HCT116 (cell line): ENCODE measurements around the gene PSRC1. TPM values are rescaled to one million over a fixed set of nuclear protein-coding genes. Genes with fewer than 3 reads are reported as not detected.

ENCODE experiments used
- ATAC-seq: fragments of 200-7000 bp; cut with Tn5 transposase; 2 replicates; pipeline ENCODE4 v1.9.1; 2020; ENCODE audit warnings: mild to moderate bottlenecking, moderate library complexity
- BruUV-seq: library from RNA; stranded (reverse); fragments of 400-500 nt; replicated peaks from 2 replicates; lab custom pipeline; 2021; lab: Mats Ljungman, UMichigan
- CTCF ChIA-PET: fragments of 300-600 bp; sonication (Branson Sonifier 250); formaldehyde crosslinking; loops from one replicate; lab custom pipeline; 2021; ENCODE audit warnings: antibody characterized with exemption; lab: Charles Lee
- POLR2A ChIA-PET: fragments of 300-600, 350-600 bp; sonication (Branson Sonifier 250); formaldehyde crosslinking; loops from one replicate; lab custom pipeline; 2021; ENCODE audit warnings: antibody characterized with exemption; lab: Charles Lee
- RAD21 ChIA-PET, 2 experiments: fragments of 300-600 bp; sonication (Branson Sonifier 250); formaldehyde crosslinking; loops; one replicate each; lab custom pipeline; 2023; ENCODE audit warnings: low total read pairs in 2 of 2; ENCODE audit not compliant: uncharacterized antibody in 2 of 2, unreplicated experiment in 2 of 2, low non-redundant PET in 1 of 2; lab: Charles Lee
- DNase-seq: peaks from one replicate; pipeline ENCODE4 v3.0.0-alpha.2; 2010; ENCODE audit warnings: low read depth, low spot score
- H2AFZ ChIP-seq: fragments of 200-600 bp; shearing (Covaris generic), sonication (generic); 2 replicates; pipeline ENCODE4 v1.6.1; 2017; ENCODE audit warnings: low read depth, mixed run types, mixed read lengths, antibody characterized with exemption, low read length; ENCODE audit not compliant: poor library complexity, severe bottlenecking
- H3K27ac ChIP-seq: 2 replicates; pipeline ENCODE4 v1.5.1; 2012; ENCODE audit warnings: low read depth, low read length
- H3K27me3 ChIP-seq: fragments of 200-600 bp; sonication (generic); 2 replicates; pipeline ENCODE4 v1.6.1; 2016; ENCODE audit warnings: mixed run types, low read length, mixed read lengths; ENCODE audit not compliant: insufficient read depth
- H3K36me3 ChIP-seq, 2 experiments: fragments of 200-500 bp in 1 of 2; fragments of 200-600 bp in 1 of 2; sonication (Bioruptor generic) in 1 of 2; sonication (generic) in 1 of 2; 2 replicates each; pipeline versions ENCODE4 v1.5.1 to v1.6.1; 2014 to 2016; ENCODE audit warnings: low read length in 2 of 2, inconsistent platforms in 1 of 2, mixed read lengths in 1 of 2, mixed run types in 1 of 2; ENCODE audit not compliant: insufficient read depth in 2 of 2, control insufficient read depth in 1 of 2
- H3K4me1 ChIP-seq, 2 experiments: fragments of 200-600 bp in 1 of 2; sonication (generic) in 1 of 2; 2 replicates each; pipeline versions ENCODE4 v1.5.1 to v1.6.1; 2012 to 2017; ENCODE audit warnings: low read length in 2 of 2, inconsistent platforms in 1 of 2, mild to moderate bottlenecking in 1 of 2, mixed read lengths in 1 of 2, mixed run types in 1 of 2, moderate library complexity in 1 of 2; ENCODE audit not compliant: insufficient read depth in 2 of 2, control insufficient read depth in 1 of 2
- H3K4me2 ChIP-seq: fragments of 200-600 bp; sonication (generic); 2 replicates; pipeline ENCODE4 v1.6.1; 2017; ENCODE audit warnings: mixed run types, low read length, mixed read lengths
- H3K4me3 ChIP-seq, 2 experiments: fragments of 200-600 bp in 1 of 2; sonication (generic) in 1 of 2; replicated peaks in 1 of 2; 2 replicates each; pipeline ENCODE4 v1.5.1; 2011 to 2016; ENCODE audit warnings: low read length in 2 of 2, control low read depth in 1 of 2, low read depth in 1 of 2, mild to moderate bottlenecking in 1 of 2, mixed read lengths in 1 of 2, mixed run types in 1 of 2
- H3K79me2 ChIP-seq: fragments of 200-600 bp; sonication (generic); 2 replicates; pipeline ENCODE4 v1.6.1; 2017; ENCODE audit warnings: mild to moderate bottlenecking, mixed run types, low read length, moderate library complexity, mixed read lengths; ENCODE audit not compliant: insufficient read depth
- H3K9ac ChIP-seq: fragments of 200-600 bp; sonication (generic); 2 replicates; pipeline ENCODE4 v1.6.1; 2016; ENCODE audit warnings: low read length, mixed read lengths
- H3K9me2 ChIP-seq: fragments of 200-600 bp; sonication (generic), shearing (Covaris generic); 2 replicates; pipeline ENCODE4 v1.6.1; 2017; ENCODE audit warnings: mixed run types, mild to moderate bottlenecking, moderate library complexity; ENCODE audit not compliant: insufficient read depth
- H3K9me3 ChIP-seq, 2 experiments: fragments of 200-500 bp in 1 of 2; fragments of 200-600 bp in 1 of 2; sonication (Bioruptor generic) in 1 of 2; sonication (generic) in 1 of 2; 2 replicates each; pipeline ENCODE4 v1.6.1; 2014 to 2017; ENCODE audit warnings: low read length in 2 of 2, mixed read lengths in 2 of 2, inconsistent platforms in 1 of 2, low read depth in 1 of 2, mild to moderate bottlenecking in 1 of 2, mixed run types in 1 of 2, moderate library complexity in 1 of 2; ENCODE audit not compliant: control insufficient read depth in 1 of 2, insufficient read depth in 1 of 2
- H4K20me1 ChIP-seq: fragments of 200-600 bp; sonication (generic), shearing (Covaris generic); 2 replicates; pipeline ENCODE4 v1.6.1; 2017; ENCODE audit warnings: mixed run types, mild to moderate bottlenecking, moderate library complexity; ENCODE audit not compliant: insufficient read depth
- CBX3 ChIP-seq: IDR thresholded peaks from 2 replicates; pipeline ENCODE4 v1.6.1; 2012; ENCODE audit warnings: low read depth
- EGR1 ChIP-seq: IDR thresholded peaks from 2 replicates; pipeline ENCODE4 v1.6.1; 2012; ENCODE audit warnings: low read depth
- ELF1 ChIP-seq: IDR thresholded peaks from 2 replicates; pipeline ENCODE4 v1.6.1; 2012; ENCODE audit warnings: low read depth, borderline replicate concordance
- EZH2 ChIP-seq: fragments of 200-600 bp; sonication (generic); IDR thresholded peaks from 2 replicates; pipeline ENCODE4 v1.6.1; 2017; ENCODE audit warnings: antibody characterized with exemption, mixed run types
- EZH2phosphoT487 ChIP-seq: fragments of 200-600 bp; IDR thresholded peaks from 2 replicates; pipeline ENCODE4 v1.6.1; 2018; ENCODE audit warnings: antibody characterized with exemption, borderline replicate concordance
- FOSL1 ChIP-seq: IDR thresholded peaks from 2 replicates; pipeline ENCODE4 v1.6.1; 2012; ENCODE audit warnings: low read depth
- JUND ChIP-seq: IDR thresholded peaks from 2 replicates; pipeline ENCODE4 v1.6.1; 2012
- POLR2A ChIP-seq: IDR thresholded peaks from 2 replicates; pipeline ENCODE4 v1.7.0; 2011; ENCODE audit warnings: borderline replicate concordance; ENCODE audit not compliant: insufficient read depth, insufficient read length; ENCODE audit errors: extremely low read depth
- RAD21 ChIP-seq: IDR thresholded peaks from 2 replicates; pipeline ENCODE4 v1.6.1; 2012; ENCODE audit warnings: low read depth, mild to moderate bottlenecking
- SP1 ChIP-seq: IDR thresholded peaks from 2 replicates; pipeline ENCODE4 v1.6.1; 2012; ENCODE audit warnings: low read depth
- SRF ChIP-seq: IDR thresholded peaks from 2 replicates; pipeline ENCODE4 v1.6.1; 2012; ENCODE audit warnings: low read depth
- YY1 ChIP-seq: IDR thresholded peaks from 2 replicates; pipeline ENCODE4 v1.6.1; 2011; ENCODE audit warnings: low read length, low read depth, moderate library complexity, mild to moderate bottlenecking; ENCODE audit not compliant: insufficient replicate concordance; ENCODE audit errors: extremely low read depth
- ZBTB33 ChIP-seq: IDR thresholded peaks from 2 replicates; pipeline ENCODE4 v1.6.1; 2011; ENCODE audit warnings: mild to moderate bottlenecking, low read length, moderate library complexity; ENCODE audit not compliant: insufficient replicate concordance; ENCODE audit errors: extremely low read depth
- ZFX ChIP-seq: fragments of 450-650 bp; IDR thresholded peaks from 2 replicates; pipeline ENCODE4 v1.6.1; 2017
- ZNF274 ChIP-seq: fragments of 200-500 bp; sonication (Bioruptor generic); IDR thresholded peaks from 2 replicates; pipeline ENCODE4 v1.6.1; 2014; ENCODE audit warnings: mild to moderate bottlenecking, low read depth, low read length, inconsistent platforms
- intact Hi-C: fragments of 100-400 bp; cut with micrococcal nuclease; formaldehyde crosslinking; loops from 2 replicates; pipeline ENCODE4 v1.10.0; 2022
- total RNA-seq: library from RNA; stranded (reverse); gene quantifications from one replicate; pipeline ENCODE4 v1.2.1, GENCODE V29; 2021; ENCODE audit not compliant: unreplicated experiment
- TF ChIP-seq, protein P1 (sequence below), 3 experiments: fragments of 200-600 bp in 1 of 3; sonication (generic) in 1 of 3; IDR thresholded peaks in 2 of 3; conservative IDR thresholded peaks in 1 of 3; 2 replicates each; pipeline ENCODE4 v1.5.1; 2012 to 2017; ENCODE audit warnings: low read depth in 2 of 3, low read length in 2 of 3, antibody characterized with exemption in 1 of 3, borderline replicate concordance in 1 of 3, control low read depth in 1 of 3, mild to moderate bottlenecking in 1 of 3, mixed read lengths in 1 of 3, mixed run types in 1 of 3, moderate library complexity in 1 of 3; ENCODE audit not compliant: insufficient read depth in 1 of 3
- TF ChIP-seq, protein P2 (sequence below): IDR thresholded peaks from 2 replicates; pipeline ENCODE4 v1.6.1; 2012

Gene PSRC1
- total RNA-seq, 1 experiment from 2014 or later, result 44.8 TPM

- no peak for TF ChIP-seq ZBTB33
- no peak for TF ChIP-seq YY1
- TF ChIP-seq, protein P1, sequence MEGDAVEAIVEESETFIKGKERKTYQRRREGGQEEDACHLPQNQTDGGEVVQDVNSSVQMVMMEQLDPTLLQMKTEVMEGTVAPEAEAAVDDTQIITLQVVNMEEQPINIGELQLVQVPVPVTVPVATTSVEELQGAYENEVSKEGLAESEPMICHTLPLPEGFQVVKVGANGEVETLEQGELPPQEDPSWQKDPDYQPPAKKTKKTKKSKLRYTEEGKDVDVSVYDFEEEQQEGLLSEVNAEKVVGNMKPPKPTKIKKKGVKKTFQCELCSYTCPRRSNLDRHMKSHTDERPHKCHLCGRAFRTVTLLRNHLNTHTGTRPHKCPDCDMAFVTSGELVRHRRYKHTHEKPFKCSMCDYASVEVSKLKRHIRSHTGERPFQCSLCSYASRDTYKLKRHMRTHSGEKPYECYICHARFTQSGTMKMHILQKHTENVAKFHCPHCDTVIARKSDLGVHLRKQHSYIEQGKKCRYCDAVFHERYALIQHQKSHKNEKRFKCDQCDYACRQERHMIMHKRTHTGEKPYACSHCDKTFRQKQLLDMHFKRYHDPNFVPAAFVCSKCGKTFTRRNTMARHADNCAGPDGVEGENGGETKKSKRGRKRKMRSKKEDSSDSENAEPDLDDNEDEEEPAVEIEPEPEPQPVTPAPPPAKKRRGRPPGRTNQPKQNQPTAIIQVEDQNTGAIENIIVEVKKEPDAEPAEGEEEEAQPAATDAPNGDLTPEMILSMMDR (IDR thresholded peaks at IDR 0.05 in 2 of 3, conservative IDR thresholded peaks at IDR 0.05 in 1 of 3; ENCODE audit: borderline replicate concordance in 1 of 3, insufficient read depth in 1 of 3, low read depth in 2 of 3, low read length in 2 of 3), result no peak
- TF ChIP-seq CBX3, result no peak
- no peak for TF ChIP-seq SP1
- TF ChIP-seq POLR2A, result no peak
- TF ChIP-seq EZH2, result no peak
These were observed 8.1 kb upstream of the PSRC1 start (continued) for GRCh38 chr1:109290998-109291397.

DNA sequence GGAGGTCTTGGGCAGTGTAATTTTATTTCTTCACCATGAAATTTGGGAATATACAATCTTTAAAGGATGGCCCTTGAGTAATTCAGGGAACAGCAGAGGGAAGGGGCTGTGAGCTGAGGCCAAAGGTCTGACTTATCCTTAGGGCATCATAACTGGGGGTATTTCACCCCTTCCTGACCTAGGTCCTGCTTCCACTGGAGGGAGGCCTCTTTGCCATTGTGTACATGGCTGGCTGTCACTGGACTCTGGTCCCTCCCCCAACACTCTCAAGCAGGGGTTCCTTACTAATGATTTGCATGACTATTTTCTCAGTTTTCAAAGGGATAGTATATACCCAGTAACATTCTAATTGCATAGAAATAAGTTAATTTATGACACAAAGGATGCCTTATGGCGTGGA lies 7.2 kb upstream of the PSRC1 start:
- H3K27ac ChIP-seq, result no peak overlapping the region
- H3K27me3 ChIP-seq, result peaks cover 3% of the 10 kb centered on the region; the same call in 1 of the 2 replicates
- TF ChIP-seq, protein P2, sequence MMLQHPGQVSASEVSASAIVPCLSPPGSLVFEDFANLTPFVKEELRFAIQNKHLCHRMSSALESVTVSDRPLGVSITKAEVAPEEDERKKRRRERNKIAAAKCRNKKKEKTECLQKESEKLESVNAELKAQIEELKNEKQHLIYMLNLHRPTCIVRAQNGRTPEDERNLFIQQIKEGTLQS, result no peak
- no peak for TF ChIP-seq ZBTB33
- TF ChIP-seq, protein P1 (IDR thresholded peaks at IDR 0.05 in 2 of 3, conservative IDR thresholded peaks at IDR 0.05 in 1 of 3; ENCODE audit: borderline replicate concordance in 1 of 3, insufficient read depth in 1 of 3, low read depth in 2 of 3, low read length in 2 of 3), result no peak
- TF ChIP-seq EZH2phosphoT487, result no peak
- no peak for TF ChIP-seq FOSL1
- TF ChIP-seq EGR1, result no peak
- TF ChIP-seq YY1, result no peak
- no peak for TF ChIP-seq SRF
- TF ChIP-seq CBX3, result no peak
- TF ChIP-seq JUND, result no peak
- TF ChIP-seq ZFX, result no peak
- no peak for TF ChIP-seq ELF1
- no peak for TF ChIP-seq ZNF274
- TF ChIP-seq RAD21, result no peak
- no TSS peak for BruUV-seq
- no peak overlapping the region for H3K4me3 ChIP-seq
- H3K9ac ChIP-seq, result no peak overlapping the region
- no peaks in the 10 kb centered on the region for H3K9me3 ChIP-seq
- H2AFZ ChIP-seq, result no peak overlapping the region
- CTCF ChIA-PET, result no interaction called here
- H3K9me2 ChIP-seq, result no peaks in the 10 kb centered on the region
- no peaks in the 10 kb centered on the region for H3K36me3 ChIP-seq
- H3K79me2 ChIP-seq, result no peaks in the 10 kb centered on the region
- peaks cover 0 to 5% of the 10 kb centered on the region in 2 experiments; a peak in 1 of 4 replicates for H3K4me1 ChIP-seq
- H4K20me1 ChIP-seq, result no peaks in the 10 kb centered on the region
- intact Hi-C loops, result no loop called here
- no peak overlapping the region for H3K4me2 ChIP-seq
- RAD21 ChIA-PET, result no interaction called here
- DNase-seq (no peak), ATAC-seq (no peak)
- POLR2A ChIA-PET, result no interaction called here
